ENCODE results near the gene BMPR1A.
"Not testable (repeated sequence)": the region's sequence is repeated elsewhere in the genome, so short reads cannot be mapped to it uniquely, and the experiment has no call there.

DNA sequence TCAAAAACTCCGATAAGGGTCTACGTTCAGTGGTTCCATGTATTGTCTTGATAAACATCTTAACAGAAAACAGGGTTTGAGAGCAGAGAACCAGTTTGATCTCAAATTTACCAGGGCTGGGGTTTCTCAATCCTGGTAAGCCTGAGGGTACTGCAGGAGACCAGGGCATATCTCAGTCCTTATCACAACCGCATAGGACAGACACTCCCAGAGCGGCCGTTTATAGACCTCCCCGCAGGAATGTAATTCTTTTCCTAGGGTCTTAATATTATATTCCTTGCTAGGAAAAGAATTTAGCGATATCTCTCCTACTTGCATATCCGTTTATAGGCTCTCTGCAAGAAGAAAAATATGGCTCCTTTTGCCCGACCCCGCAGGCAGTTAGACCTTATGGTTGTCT lies 196.3 kb downstream of the BMPR1A start:
- TF ChIP-seq POLR2AphosphoS5 (IDR thresholded peaks at IDR 0.05; ENCODE audit: low read depth); CTCF (IDR thresholded peaks at IDR 0.05; ENCODE audit: insufficient read depth, low read length): not testable (repeated sequence)
- TF ChIP-seq, protein P1, sequence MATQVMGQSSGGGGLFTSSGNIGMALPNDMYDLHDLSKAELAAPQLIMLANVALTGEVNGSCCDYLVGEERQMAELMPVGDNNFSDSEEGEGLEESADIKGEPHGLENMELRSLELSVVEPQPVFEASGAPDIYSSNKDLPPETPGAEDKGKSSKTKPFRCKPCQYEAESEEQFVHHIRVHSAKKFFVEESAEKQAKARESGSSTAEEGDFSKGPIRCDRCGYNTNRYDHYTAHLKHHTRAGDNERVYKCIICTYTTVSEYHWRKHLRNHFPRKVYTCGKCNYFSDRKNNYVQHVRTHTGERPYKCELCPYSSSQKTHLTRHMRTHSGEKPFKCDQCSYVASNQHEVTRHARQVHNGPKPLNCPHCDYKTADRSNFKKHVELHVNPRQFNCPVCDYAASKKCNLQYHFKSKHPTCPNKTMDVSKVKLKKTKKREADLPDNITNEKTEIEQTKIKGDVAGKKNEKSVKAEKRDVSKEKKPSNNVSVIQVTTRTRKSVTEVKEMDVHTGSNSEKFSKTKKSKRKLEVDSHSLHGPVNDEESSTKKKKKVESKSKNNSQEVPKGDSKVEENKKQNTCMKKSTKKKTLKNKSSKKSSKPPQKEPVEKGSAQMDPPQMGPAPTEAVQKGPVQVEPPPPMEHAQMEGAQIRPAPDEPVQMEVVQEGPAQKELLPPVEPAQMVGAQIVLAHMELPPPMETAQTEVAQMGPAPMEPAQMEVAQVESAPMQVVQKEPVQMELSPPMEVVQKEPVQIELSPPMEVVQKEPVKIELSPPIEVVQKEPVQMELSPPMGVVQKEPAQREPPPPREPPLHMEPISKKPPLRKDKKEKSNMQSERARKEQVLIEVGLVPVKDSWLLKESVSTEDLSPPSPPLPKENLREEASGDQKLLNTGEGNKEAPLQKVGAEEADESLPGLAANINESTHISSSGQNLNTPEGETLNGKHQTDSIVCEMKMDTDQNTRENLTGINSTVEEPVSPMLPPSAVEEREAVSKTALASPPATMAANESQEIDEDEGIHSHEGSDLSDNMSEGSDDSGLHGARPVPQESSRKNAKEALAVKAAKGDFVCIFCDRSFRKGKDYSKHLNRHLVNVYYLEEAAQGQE (IDR thresholded peaks at IDR 0.05; ENCODE audit: insufficient replicate concordance, low read depth), result not testable (repeated sequence)
